Keratinocyte (primary cell): ENCODE data around the gene PPAT. TPM values are rescaled to one million over a fixed set of nuclear protein-coding genes. Genes with fewer than 3 reads are reported as not detected.

Experiments used
- DNase-seq: peaks from one replicate; pipeline ENCODE4 v3.0.0-alpha.2; 2011; ENCODE audit warnings: low read depth, missing footprints, low spot score
- FAIRE-seq: peaks from 2 replicates; lab custom pipeline; 2011; peaks lifted over from hg19 to GRCh38; lab: Jason Lieb, UNC
- H2AFZ ChIP-seq: 2 replicates; pipeline ENCODE4 v1.6.0; 2012; ENCODE audit warnings: low read length, control low read depth, inconsistent platforms; ENCODE audit not compliant: control insufficient read depth
- H3K27ac ChIP-seq: 2 replicates; pipeline ENCODE4 v1.5.1; 2011; ENCODE audit warnings: low read length; ENCODE audit not compliant: control insufficient read depth, insufficient read depth
- H3K27me3 ChIP-seq: 3 replicates; pipeline ENCODE4 v1.6.0; 2011; ENCODE audit warnings: low read length; ENCODE audit not compliant: control insufficient read depth, insufficient read depth; ENCODE audit errors: extremely low read depth
- H3K36me3 ChIP-seq, 2 experiments: 2 replicates in 1 of 2; 3 replicates in 1 of 2; pipeline ENCODE4 v1.5.1; 2011; ENCODE audit warnings: low read length in 2 of 2, mild to moderate bottlenecking in 1 of 2; ENCODE audit not compliant: control insufficient read depth in 2 of 2, insufficient read depth in 2 of 2; ENCODE audit errors: extremely low read depth in 1 of 2
- H3K4me1 ChIP-seq: 3 replicates; pipeline ENCODE4 v1.5.1; 2011; ENCODE audit warnings: low read length; ENCODE audit not compliant: control insufficient read depth, insufficient read depth; ENCODE audit errors: extremely low read depth
- H3K4me2 ChIP-seq: 3 replicates; pipeline ENCODE4 v1.6.0; 2011; ENCODE audit warnings: low read depth, low read length; ENCODE audit not compliant: control insufficient read depth, insufficient read depth; ENCODE audit errors: extremely low read depth
- H3K4me3 ChIP-seq, 3 experiments: fragments of 200-600 bp in 1 of 3; sonication (generic) in 1 of 3; 2 replicates in 2 of 3; 3 replicates in 1 of 3; pipeline ENCODE4 v1.5.1; 2011 to 2016; ENCODE audit warnings: low read length in 3 of 3, mild to moderate bottlenecking in 3 of 3, control low read depth in 2 of 3, inconsistent platforms in 1 of 3, low read depth in 1 of 3, mixed read lengths in 1 of 3, mixed run types in 1 of 3, moderate library complexity in 1 of 3; ENCODE audit not compliant: control insufficient read depth in 2 of 3, insufficient read depth in 2 of 3; ENCODE audit errors: extremely low read depth in 1 of 3
- H3K79me2 ChIP-seq: 2 replicates; pipeline ENCODE4 v1.6.0; 2012; ENCODE audit warnings: low read length; ENCODE audit not compliant: control insufficient read depth, insufficient read depth
- H3K9ac ChIP-seq: 3 replicates; pipeline ENCODE4 v1.6.0; 2011; ENCODE audit warnings: low read length; ENCODE audit not compliant: control insufficient read depth, insufficient read depth; ENCODE audit errors: extremely low read depth
- H3K9me1 ChIP-seq: 3 replicates; pipeline ENCODE4 v1.6.0; 2011; ENCODE audit warnings: low read length; ENCODE audit not compliant: control insufficient read depth, insufficient read depth; ENCODE audit errors: extremely low read depth
- H3K9me3 ChIP-seq: 2 replicates; pipeline ENCODE4 v1.5.1; 2012; ENCODE audit warnings: low read depth, low read length; ENCODE audit not compliant: control insufficient read depth
- H4K20me1 ChIP-seq: 3 replicates; pipeline ENCODE4 v1.6.0; 2011; ENCODE audit warnings: low read length; ENCODE audit not compliant: control insufficient read depth, insufficient read depth; ENCODE audit errors: extremely low read depth
- CTCF ChIP-seq, 3 experiments: IDR thresholded peaks in 1 of 3; conservative IDR thresholded peaks in 1 of 3; optimal IDR thresholded peaks in 1 of 3; 2 replicates in 2 of 3; 3 replicates in 1 of 3; pipeline versions ENCODE3 to v1.5.1; 2011; ENCODE audit warnings: low read length in 3 of 3, mild to moderate bottlenecking in 3 of 3, moderate library complexity in 2 of 3, control low read depth in 1 of 3, inconsistent platforms in 1 of 3; ENCODE audit not compliant: insufficient read depth in 2 of 3; ENCODE audit errors: extremely low read depth in 1 of 3
- EZH2 ChIP-seq: IDR thresholded peaks from one replicate; pipeline ENCODE4 v1.6.1; 2012; ENCODE audit warnings: inconsistent platforms, mild to moderate bottlenecking, low read length, moderate library complexity
- dilution Hi-C: fragments of 300-500 bp; cut with MboI; formaldehyde crosslinking; loops from one replicate; pipeline ENCODE4 v1.7.0; 2020; ENCODE audit warnings: low sequenced_read_pairs; ENCODE audit not compliant: extremely low pct_ligation_motif_present
- polyA plus RNA-seq, 5 experiments: library from polyadenylated mRNA; depleted of rRNA in 3 of 5; stranded (reverse) in 3 of 5; stranded (forward) in 1 of 5; unstranded in 1 of 5; fragments of >200 nt; gene quantifications; 1 replicate in 1 of 5; 2 replicates in 3 of 5; 3 replicates in 1 of 5; pipeline versions ENCODE4 v1.2.1 to v1.2.3, GENCODE V29; 2011 to 2012; ENCODE audit warnings: missing spikeins in 2 of 5, low read depth in 1 of 5, low replicate concordance in 1 of 5

PPAT gene
- polyA plus RNA-seq, 1 donor (not counting 4 experiments of a cell fraction or from before 2014, with no cell fraction given), result 24.9 TPM

GRCh38 chr4:56448301-56448700 is 12.9 kb upstream of the PPAT start:
- Histone ChIP-seq H4K20me1 (no peaks in the 10 kb centered on the region), H3K9me1 (no peaks in the 10 kb centered on the region)

GRCh38 chr4:56445699-56446098 is 10.3 kb upstream of the PPAT start:
- Histone ChIP-seq H3K4me1 (peaks cover 4% of the 10 kb centered on the region), H3K36me3 (peaks cover 3 to 9% of the 10 kb centered on the region in 2 experiments), H2AFZ (no peak overlapping the region), H4K20me1 (no peaks in the 10 kb centered on the region), H3K4me3 (no peak overlapping the region), H3K9ac (no peak overlapping the region), H3K27ac (peak overlapping the region; percentile 26), H3K4me2 (no peak overlapping the region), H3K9me1 (no peaks in the 10 kb centered on the region), H3K9me3 (no peaks in the 10 kb centered on the region), H3K27me3 (no peaks in the 10 kb centered on the region), H3K79me2 (peaks cover 47% of the 10 kb centered on the region)
- TF ChIP-seq EZH2 (no peak), CTCF (optimal IDR thresholded peaks at IDR 0.05 in 1 of 3, IDR thresholded peaks at IDR 0.05 in 1 of 3, conservative IDR thresholded peaks at IDR 0.05 in 1 of 3; ENCODE audit: extremely low read depth in 1 of 3, insufficient read depth in 2 of 3, low read length in 3 of 3) (no peak)
- no peak for FAIRE-seq
- no peak for DNase-seq
- dilution Hi-C loops, result no loop called here

More at GRCh38 chr4:56448301-56448700, 12.9 kb upstream of the PPAT start:
- TF ChIP-seq EZH2, result no peak
- no peak for TF ChIP-seq CTCF (optimal IDR thresholded peaks at IDR 0.05 in 1 of 3, IDR thresholded peaks at IDR 0.05 in 1 of 3, conservative IDR thresholded peaks at IDR 0.05 in 1 of 3; ENCODE audit: extremely low read depth in 1 of 3, insufficient read depth in 2 of 3, low read length in 3 of 3)
- Histone ChIP-seq H3K4me3 (no peak overlapping the region), H3K4me2 (no peak overlapping the region), H3K9me3 (no peaks in the 10 kb centered on the region), H3K36me3 (peaks cover 2 to 13% of the 10 kb centered on the region in 2 experiments), H2AFZ (no peak overlapping the region), H3K27me3 (no peaks in the 10 kb centered on the region), H3K79me2 (peaks cover 25% of the 10 kb centered on the region), H3K27ac (no peak overlapping the region), H3K9ac (no peak overlapping the region), H3K4me1 (peaks cover 4% of the 10 kb centered on the region)
- dilution Hi-C loops, result no loop called here
- no peak for FAIRE-seq
- DNase-seq, result no peak
